Adipose tissue (tissue), 3 donors: ENCODE data around the gene BRWD1. TPM values are rescaled to one million over a fixed set of nuclear protein-coding genes. Genes with fewer than 3 reads are reported as not detected.

Experiments used
- H3K27ac ChIP-seq: one replicate; pipeline ENCODE4 v1.5.1; 2013; ENCODE audit warnings: low read depth, low read length
- WGBS, 3 donors: extraction: QIAGEN DNeasy Blood & Tissue Kit; methylation state at CpG; one replicate each; pipeline ENCODE4 v1.1.7; 2013; 5-methylcytosine and 5-hydroxymethylcytosine counted together
- polyA plus RNA-seq, 3 donors: library from polyadenylated mRNA; stranded (reverse); fragments of 200-250 nt; gene quantifications; one replicate each; pipeline ENCODE4 v1.2.3, GENCODE V29; 2013
- donor health status: healthy with polysubstance abuse.
- donor health status: Bipolar disorder and iron deficiency.
- donor health status: healthy.

BRWD1 gene
- polyA plus RNA-seq, 3 donors, result 8.1 to 12.1 (median 10.1) TPM

DNA sequence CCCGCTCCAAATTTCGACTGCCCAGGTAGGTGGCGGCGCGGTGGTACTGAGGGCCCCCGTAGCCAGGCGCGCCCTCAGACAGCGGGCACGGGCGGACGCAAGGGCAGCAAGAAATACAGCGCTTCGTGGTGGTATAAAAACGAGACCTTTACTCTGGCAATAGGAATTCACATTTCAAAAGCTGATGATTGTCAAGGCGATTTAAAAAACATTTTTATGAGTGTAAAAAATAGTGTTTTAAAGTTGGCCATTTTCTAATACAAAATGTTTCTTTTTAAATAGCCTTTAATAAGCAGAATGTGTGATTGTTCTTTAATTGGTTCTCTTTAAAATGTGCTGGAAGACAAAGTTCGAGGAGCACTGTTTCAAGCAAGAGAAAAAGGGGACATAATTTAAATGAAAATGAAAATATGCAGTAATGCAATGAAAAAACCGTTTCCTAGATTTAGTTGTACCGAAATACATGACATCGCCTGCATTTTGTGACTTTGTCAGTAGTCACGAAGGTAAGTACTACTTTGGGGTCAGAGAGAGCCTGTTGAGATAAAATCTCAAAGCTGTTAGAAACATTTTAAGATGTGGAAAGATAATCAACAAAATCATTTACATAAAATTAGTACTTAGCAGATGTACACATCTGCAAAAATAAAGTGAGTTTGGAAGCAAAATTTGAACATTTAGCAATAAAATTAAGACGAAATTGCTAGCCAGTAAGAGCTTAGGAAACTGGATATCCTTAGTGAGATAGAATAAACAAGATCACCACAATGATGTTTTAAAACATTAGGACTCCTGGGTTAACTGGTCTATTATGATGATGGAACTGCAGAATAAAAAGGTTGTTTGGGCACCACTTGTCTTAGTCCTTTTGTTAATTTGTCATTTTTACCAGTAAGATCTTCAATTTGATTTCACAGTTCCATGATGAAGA is 129.1 kb downstream of the BRWD1 start:
- 3 to 4% (median 3%) methylated on average over 22 of the region's 22 CpGs for WGBS, 3 donors
- peak overlapping the region; percentile 11 for H3K27ac ChIP-seq

DNA sequence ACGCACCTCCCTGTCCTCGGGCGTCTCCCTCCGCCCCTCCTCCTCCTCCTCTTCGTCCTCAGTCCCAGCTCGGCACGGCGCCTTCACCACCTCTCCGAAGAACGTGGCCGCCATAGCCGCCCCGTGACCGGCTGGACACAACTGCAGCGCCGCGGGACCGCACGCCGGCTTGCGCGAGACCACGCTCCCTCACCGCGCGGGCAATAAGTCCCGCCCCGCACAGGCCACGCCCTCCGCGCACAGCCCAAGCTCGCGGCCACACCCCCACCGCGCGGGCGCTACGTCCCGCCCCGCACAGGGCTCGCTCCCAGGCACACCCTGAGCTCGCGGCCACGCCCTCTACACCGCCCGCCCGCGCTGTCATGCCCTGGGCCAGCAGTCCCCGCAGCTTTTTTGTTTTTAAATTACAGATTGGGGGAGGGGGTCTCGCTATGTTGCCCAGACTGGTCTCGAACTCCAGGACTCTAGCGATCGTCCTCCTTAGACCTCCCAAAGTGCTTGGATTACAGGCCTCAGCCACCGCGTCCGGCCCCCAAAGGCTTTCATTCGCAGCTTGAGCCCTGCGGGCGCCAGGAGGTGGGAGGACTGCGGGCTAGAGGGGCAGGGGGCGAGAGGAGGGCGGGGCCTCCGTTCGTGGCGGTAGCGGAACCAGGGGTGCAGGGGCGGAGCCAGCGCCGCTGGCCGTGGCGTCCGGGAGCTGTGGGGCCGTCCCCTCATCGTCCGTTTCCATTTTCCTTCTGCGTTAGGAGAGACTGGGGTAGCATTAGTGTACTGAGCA is 130.0 kb downstream of the BRWD1 start, which contains the start of gene PSMG1:
Gene PSMG1, minus strand, starts transcription at position 180 of the 778 bp plus-strand sequence. Its CDS starts 66 bp downstream, at position 114.
- WGBS, 3 donors, result 0% methylated on average over 47 to 75 of the region's 76 CpGs
- peak within 1 kb of the TSS; percentile 72 for H3K27ac ChIP-seq

DNA sequence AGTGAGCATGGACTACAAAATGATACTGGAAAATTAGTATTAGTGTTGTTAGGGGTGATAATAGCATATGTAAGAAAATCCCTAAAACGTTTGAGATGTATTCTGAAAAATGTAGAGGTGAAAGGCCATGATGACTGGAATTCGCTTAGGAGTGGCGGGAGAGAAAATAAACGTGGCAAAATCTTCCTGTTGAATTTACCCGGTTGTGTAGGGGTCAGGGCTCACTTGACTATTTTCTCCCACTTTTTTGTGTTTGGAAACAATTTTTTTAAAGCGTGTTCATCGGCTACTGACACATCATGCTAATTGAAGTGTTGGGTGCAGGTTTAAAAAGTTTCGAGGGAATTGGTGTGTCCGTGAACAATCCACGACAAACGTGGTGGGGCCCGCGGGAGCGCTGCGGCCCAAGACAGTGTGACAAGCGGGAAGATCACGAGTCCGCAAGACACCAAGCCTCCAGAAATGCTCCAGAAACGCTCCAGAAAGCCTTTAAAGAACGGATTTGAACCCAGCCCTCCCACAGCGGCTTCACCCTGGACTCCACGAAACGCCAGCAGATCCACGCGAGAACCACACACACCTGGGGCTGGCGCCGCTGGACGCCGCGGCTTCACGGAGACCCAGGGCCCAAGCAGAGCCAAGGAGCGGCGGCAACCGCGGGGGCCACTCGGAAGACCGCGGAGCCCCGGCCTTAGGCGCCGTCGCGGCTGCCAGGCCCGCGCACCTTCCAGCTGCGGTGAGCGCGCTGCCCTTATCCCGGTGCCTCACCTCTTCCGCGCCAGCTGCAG is 130.8 kb downstream of the BRWD1 start:
- peak overlapping the region; percentile 72 for H3K27ac ChIP-seq
- WGBS, 3 donors, result 1 to 2% (median 1%) methylated on average over 48 to 51 of the region's 51 CpGs

DNA sequence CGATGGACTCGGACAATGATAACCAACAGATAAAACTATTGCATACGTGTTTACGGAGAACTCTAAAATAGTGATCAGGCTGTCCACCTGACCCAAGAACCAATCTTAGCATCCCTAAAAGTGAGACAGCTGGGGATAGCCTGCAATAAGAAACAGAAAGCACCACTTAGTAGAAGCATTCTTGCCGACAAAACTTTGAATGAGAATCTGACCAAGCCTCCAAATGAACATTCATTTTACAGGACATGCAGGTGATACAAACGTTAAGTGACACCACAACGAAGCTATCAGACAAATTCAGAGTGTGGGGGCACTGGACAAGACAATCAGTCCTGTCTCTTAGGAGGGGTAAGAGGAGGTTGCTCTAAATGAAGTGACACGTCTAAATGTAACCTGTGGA is 131.4 kb downstream of the BRWD1 start:
- H3K27ac ChIP-seq, result no peak overlapping the region
- WGBS, 3 donors, result 50 to 62% (median 61%) methylated on average over 8 of the region's 8 CpGs

DNA sequence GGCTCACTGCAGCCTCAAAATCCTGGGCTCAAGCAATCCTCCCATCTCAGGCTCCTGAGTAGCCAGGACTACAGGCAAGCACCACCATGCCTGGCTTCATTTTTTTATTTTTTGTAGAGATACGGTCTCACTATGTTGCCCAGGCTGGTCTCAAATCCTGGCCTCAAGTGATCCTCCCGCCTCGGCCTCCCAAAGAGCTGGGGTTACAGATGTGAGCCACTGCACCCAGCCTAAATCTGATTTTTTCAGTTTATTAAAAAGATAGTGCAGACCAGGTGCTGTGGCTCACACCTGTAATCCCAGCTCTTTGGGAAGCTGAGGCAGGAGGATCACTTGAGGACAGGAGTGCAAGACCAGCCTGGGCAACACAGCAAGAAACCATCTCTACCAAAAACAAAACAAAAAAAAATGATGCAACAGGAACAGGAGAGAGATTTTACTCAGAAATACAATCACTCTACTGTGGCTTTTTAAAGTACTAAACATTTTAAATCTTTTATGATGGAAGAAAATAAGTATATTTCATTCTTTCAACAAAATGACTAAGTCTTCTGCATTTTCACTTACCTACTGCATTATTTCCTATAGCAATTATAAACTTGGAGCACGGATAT is 132.1 kb downstream of the BRWD1 start:
- 86 to 92% (median 88%) methylated on average over 4 of the region's 4 CpGs for WGBS, 3 donors
- H3K27ac ChIP-seq, result no peak overlapping the region

DNA sequence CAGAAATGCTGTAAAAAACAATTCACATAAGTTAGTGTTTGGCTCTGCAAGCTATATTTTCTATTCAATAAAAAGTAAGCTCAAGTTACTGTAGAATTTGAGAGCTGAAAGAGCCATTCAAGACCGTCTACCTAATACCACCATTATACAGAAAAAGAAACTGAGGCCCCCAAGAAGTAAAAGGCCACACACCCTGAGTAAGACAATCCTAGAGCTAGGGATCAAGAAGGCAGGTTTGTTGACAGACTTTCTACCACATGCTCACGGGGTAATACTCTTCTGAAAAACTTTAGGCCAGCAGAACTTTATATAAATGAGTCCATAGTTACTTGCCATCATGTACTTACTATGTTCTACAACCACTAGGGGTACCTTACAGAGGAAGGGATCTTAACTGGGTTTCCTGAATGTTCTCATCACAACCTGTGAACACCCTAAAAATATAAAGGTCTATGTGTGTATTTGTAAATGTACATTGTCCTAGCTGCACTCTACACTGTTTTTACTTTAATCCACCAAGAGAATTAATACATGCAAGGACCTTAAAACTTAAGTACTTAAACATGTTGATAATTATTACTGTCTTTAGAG is 132.9 kb downstream of the BRWD1 start:
- WGBS, 3 donors, result 92 to 96% (median 93%) methylated on average over 2 of the region's 2 CpGs
- no peak overlapping the region for H3K27ac ChIP-seq

DNA sequence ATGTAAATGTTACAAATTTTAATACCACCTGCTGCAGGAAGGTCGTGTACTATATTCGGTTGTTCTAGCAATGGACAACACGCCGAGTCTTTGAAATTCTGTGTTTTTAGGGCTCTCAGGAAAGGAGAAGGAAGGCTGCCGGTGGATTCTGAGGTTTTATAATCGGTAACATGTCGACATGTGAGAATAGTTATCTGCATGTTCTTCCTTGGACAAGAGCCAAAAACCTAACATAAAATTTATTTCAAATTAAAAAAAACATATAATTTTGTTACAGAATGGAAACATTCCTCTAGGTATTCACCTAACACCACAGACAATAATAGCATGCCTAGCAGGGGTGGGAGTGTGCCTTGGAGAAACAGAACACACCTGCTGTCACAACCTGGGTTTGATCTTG is 135.0 kb downstream of the BRWD1 start:
- no peak overlapping the region for H3K27ac ChIP-seq
- WGBS, 3 donors, result 65 to 89% (median 67%) methylated on average over 7 of the region's 7 CpGs

DNA sequence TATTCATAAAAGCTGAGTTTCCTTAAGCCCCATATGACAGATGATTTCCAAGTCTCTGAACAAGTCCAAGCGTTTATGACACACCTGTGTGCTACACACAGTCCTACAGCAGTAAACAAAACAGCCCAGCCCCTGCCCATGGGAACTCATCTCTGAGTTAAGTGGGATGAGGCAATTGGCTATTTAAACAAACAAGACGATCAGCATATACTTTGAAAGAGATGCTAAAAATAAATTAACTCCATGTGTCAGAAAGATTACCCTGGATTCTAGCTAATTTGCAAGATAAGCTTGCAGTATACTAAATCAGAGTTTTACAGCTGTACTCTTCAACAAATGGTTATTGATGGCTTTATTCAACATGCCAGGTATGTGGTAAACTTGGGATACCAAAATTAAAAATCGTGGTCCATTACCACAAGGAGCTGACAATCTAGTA is 137.1 kb downstream of the BRWD1 start:
- 35 to 39% (median 35%) methylated on average over 3 of the region's 3 CpGs for WGBS, 3 donors
- no peak overlapping the region for H3K27ac ChIP-seq

DNA sequence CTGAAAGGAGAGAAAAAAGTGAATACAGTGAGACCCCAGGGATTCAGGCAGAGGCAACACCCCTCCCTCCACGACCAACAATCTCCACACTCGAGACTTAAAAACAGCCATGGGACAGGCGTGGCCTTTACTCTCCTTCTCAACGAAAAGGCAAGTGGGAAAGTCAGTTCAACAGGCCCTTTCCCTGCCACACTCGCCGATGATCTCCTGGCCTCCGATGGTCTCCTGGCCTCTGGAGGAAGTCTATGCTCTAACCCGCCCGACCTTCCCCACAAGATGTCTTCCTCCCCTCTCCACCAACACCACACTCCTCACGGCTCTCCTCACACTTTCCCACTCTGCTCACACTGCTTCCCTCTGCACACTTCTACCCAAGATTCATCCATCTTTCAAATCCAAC is 137.8 kb downstream of the BRWD1 start:
- 78 to 89% (median 83%) methylated on average over 10 of the region's 10 CpGs for WGBS, 3 donors

DNA sequence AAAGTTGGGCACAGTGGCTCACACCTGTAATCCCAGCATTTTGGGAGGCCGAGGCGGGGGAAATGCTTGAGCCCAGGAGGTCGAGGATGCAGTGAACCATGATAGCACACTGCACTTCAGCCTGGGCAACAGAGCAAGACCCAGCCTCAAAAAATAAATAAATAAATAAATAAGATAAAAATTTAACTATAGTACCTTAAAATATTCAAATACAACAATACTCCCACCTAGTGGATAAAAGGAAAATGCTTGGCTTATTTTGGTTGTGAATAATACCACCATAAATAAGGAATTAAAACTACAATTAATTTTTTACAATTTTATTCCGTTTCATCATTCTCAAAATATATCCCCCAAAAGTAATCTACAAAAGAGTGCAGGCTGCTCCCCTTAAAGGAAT is 138.3 kb downstream of the BRWD1 start:
- H3K27ac ChIP-seq, result no peak overlapping the region
- WGBS, 3 donors, result 87 to 89% (median 89%) methylated on average over 4 of the region's 4 CpGs

More for the DNA sequence above, 137.8 kb downstream of the BRWD1 start:
- no peak overlapping the region for H3K27ac ChIP-seq

DNA sequence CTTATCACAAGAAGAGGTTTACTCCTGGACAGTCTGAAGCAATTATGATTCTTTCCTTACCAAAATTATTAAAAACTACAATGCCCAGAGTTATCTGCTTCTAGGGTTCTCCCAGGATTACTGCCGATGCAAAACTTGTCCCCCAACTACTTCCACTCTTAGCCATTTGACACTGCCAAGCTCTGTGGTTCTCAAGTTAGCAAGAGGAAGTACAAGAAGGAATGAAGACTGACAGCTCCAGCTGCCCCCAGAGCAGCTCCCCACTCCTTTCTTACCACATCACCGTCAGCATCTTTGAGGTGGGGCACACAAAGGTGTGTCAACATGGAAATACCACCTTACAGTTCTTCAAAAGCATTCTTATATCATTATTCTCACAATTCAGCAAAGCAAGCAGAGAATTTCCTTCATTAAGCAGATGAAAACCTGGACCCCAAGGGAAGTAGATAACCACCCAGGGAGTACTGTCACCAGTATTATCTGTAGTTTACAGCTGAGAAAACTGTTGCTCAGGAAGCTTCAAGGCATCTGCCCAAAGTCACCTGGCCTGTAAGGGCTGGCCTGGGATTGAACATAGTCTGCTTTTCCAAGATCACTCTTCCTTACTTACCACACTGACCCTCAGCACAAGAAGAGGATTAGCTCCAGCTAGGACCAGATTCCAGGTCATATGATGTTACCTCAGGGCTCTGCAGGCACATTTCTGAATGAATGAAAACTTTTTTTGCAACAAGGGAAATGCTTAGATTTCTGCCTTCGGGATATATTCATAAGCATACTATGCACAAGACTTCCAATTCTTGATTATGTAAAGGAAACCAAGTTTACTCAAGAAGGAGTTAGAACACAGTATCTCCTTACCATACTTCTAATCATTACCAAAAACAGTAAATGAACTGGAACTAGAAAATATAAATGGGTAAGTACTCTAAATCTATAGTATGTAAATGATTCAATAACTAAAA is 139.4 kb downstream of the BRWD1 start:
- no peak overlapping the region for H3K27ac ChIP-seq
- WGBS, 3 donors, result 62 to 83% (median 74%) methylated on average over 3 of the region's 3 CpGs

DNA sequence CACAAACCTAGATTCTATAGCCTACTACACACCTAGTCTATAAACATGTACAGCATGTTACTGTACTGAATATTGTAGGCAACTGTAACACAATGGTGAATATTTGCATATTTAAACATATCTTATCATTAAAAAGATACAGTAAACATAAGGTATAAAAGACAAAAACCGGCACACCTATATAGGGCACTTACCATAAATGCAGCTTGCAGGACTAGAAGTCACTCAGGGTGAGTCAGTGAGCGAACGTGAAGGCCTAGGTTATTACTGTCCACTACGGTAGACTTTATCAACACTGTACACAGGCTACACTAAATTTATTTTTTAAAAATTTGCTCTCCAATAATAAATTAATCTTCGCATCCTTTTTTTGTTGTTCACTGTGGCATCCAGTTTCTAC is 143.5 kb downstream of the BRWD1 start:
- no peak overlapping the region for H3K27ac ChIP-seq
- 96 to 98% (median 98%) methylated on average over 5 of the region's 5 CpGs for WGBS, 3 donors

DNA sequence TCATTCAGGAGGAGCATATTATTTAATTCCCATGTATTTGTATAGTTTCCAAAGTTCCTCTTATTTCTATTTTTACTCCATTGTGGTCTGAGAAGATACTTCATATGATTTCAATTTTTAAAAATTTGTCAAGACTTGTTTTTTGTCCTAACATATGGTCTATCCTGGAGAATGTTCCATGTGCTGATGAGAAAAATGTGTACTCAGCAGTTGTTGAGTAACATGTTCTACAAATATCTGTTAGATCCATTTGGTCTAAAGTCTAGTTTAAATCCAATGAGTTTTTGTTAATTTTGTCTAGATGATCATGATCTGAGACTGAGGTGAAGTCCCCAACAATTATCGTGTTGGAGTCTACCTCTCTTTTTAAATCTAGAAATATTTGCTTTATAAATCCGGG is 144.6 kb downstream of the BRWD1 start:
- H3K27ac ChIP-seq, result no peak overlapping the region
- 95 to 96% (median 95%) methylated on average over 2 of the region's 2 CpGs for WGBS, 3 donors

DNA sequence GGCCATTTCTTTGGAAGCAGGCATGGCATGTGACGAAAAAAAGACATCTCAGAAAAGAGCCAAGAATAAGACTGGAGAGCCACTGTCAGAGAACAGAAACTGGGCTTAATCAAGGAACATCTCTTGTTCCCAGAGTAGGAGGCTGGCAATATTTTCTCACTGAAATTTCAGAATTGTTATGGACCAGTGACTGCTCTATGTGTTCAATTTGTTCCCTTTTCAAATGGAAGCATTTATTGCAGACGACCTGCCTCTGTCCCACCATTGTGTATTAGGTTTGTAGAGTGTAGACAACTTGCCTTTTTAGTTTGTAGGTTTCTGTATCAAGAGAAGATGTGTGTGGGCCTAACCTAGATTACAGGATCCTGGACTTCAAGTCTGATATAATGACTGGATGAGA is 148.9 kb downstream of the BRWD1 start:
- H3K27ac ChIP-seq, result no peak overlapping the region
- 83 to 91% (median 83%) methylated on average over 2 of the region's 2 CpGs for WGBS, 3 donors

DNA sequence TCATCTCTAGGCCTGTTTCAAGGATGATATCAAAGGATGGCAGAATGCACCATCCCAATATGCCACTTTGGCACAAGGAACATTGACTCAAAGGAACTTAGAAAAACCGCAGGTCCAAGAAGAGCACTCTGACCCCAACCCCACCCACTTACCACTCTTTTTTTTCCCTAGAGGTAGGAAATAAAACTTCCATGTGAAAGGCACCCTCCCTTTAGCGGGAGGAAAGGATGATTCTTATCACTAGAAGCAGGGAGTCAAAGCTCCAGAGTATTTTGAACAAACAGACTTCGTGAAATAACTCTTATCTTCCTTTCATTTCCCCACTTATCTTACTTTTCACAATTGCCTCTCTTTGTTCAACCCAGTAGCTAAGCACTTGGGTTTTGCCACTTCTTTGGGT is 152.4 kb downstream of the BRWD1 start:
- 20 to 48% (median 44%) methylated on average over 3 of the region's 3 CpGs for WGBS, 3 donors

DNA sequence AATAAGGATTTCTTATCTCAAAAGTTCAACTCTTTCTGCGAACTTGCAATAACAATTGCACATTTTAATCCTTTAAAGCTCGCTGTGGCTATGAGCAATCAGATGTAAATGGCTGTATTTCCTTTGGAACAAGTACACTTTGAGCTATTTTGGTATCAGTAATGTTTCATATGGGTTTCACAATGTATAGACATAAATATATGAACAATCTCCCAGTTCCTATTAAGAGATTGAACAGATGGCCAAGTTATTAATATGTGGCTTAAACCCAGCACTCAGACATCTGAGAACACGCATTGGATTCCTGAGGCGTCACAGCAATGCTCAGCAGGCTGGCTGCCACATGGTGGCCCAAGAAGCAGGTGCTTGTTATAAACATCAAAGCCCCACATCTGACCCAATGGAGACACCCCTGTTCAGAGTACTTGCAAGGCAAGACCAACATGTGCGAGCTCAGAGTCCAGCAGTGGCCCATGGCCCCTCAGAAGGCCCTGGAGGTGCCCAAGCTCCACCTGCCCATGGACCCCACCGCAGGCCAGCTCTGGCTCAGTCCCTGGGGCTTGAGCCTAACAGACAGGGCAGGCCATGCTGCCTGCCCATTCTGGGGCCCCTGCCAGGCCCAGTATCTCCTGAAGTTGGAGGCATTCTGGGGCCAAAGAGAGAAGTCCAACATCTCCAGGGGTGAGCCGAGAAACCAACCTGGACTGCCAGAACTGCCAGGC is 153.9 kb downstream of the BRWD1 start:
- H3K27ac ChIP-seq, result no peak overlapping the region
- 79 to 83% (median 79%) methylated on average over 7 of the region's 7 CpGs for WGBS, 3 donors

More for the DNA sequence above, 152.4 kb downstream of the BRWD1 start:
- no peak overlapping the region for H3K27ac ChIP-seq
